Neural progenitor cell (in vitro differentiated cells): Measurements from ENCODE around the gene PCDH7.

ENCODE experiments used
- CTCF ChIP-seq: fragments of 200-600 bp; sonication (generic); IDR thresholded peaks from 2 replicates; pipeline ENCODE4 v1.5.1; 2017; ENCODE audit warnings: antibody characterized with exemption, mild to moderate bottlenecking
- EZH2 ChIP-seq: fragments of 200-600 bp; sonication (generic); IDR thresholded peaks from 2 replicates; pipeline ENCODE4 v1.6.1; 2017; ENCODE audit warnings: antibody characterized with exemption, mild to moderate bottlenecking, moderate library complexity
- EZH2phosphoT487 ChIP-seq: fragments of 200-600 bp; sonication (generic); IDR thresholded peaks from 2 replicates; pipeline ENCODE4 v1.6.1; 2017; ENCODE audit warnings: antibody characterized with exemption

GRCh38 chr4:30717208-30718020 is 2.8 kb upstream of the PCDH7 start:
- TF ChIP-seq CTCF, result no peak
- no peak for TF ChIP-seq EZH2
- no peak for TF ChIP-seq EZH2phosphoT487
